ENCODE results near the gene BTBD1.
A peak's percentile ranks its signal among the peaks of the same experiment; 100 is the strongest.

Gene BTBD1

DNA sequence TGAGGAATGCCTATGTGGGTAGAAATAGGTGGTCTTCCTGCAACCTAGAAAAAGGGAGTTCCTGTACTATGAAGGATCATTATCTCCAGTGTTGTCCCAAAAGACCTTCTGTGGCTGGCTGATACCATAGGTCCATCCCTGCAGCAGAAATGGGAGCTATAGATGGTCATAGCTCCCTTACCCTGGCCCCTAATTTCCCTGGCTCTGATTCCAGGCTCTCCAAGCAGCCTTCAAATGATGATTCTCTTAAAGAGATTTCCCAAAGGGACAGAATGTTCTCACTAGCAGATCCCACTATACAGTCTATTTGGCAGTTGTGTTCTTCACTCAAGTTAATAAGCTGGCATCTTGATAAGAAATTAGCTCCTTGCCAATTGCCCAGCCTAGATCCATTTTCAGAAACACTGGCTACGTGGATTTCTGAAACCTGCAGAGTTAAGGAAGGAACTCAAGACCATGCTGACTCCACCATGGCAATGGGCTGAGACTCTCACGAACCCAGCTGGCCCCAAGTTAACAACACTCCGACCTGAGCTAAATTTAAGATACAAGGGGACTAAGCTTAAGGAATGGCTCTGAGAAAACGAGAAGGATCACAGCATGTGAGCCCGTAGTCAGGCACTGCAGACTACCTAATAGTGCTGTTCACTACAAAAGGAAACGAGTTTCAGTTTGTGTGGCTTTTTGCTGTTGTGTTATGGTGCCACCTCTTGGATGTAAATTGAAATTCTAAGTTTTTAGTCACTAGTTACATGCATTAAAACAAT is 67.0 kb downstream of the BTBD1 start:
- CTCF ChIA-PET: interaction anchor here (0.6 to 2.5 kb wide), 8 partner anchors 9 to 469 kb away, joined by 3 to 17 read pairs (median 3); no protein-coding TSS in a partner anchor
- TF ChIP-seq, protein P1, sequence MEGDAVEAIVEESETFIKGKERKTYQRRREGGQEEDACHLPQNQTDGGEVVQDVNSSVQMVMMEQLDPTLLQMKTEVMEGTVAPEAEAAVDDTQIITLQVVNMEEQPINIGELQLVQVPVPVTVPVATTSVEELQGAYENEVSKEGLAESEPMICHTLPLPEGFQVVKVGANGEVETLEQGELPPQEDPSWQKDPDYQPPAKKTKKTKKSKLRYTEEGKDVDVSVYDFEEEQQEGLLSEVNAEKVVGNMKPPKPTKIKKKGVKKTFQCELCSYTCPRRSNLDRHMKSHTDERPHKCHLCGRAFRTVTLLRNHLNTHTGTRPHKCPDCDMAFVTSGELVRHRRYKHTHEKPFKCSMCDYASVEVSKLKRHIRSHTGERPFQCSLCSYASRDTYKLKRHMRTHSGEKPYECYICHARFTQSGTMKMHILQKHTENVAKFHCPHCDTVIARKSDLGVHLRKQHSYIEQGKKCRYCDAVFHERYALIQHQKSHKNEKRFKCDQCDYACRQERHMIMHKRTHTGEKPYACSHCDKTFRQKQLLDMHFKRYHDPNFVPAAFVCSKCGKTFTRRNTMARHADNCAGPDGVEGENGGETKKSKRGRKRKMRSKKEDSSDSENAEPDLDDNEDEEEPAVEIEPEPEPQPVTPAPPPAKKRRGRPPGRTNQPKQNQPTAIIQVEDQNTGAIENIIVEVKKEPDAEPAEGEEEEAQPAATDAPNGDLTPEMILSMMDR (conservative IDR thresholded peaks at IDR 0.05; ENCODE audit: low read depth): peak; percentile 81
- no peak overlapping the region for H3K27ac ChIP-seq
- DNase-seq (ENCODE audit: low spot score): peak; percentile 60
- POLR2A ChIA-PET (ENCODE audit: low non-redundant PET): interaction anchor here (0.6 kb wide), 1 partner anchor 250 kb away, joined by 3 read pairs; no protein-coding TSS in a partner anchor

DNA sequence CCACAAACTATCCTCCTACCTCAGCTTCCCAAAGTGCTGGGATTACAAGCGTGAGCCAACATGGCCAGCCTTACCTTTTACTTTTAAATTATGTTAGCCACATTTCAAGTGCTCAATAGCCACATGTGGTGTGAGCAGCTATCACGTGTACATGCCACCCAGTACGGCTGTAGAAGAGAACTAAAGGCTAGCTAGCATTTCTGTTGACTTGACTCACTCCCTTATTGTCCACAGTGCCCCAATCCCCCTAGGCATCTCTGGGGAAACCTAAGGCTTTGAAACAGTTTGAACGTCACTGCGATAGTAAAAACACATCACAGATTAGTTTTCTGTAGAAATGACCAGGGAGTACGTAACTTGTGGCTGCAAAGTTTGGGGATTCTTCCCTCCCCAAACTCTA is 67.6 kb downstream of the BTBD1 start:
- ChIA-PET POLR2A (ENCODE audit: low non-redundant PET) (interaction anchor here (0.6 kb wide), 1 partner anchor 249 kb away, joined by 3 read pairs; no protein-coding TSS in a partner anchor), CTCF (interaction anchor here (0.6 to 2.5 kb wide), 4 partner anchors 9 to 433 kb away, joined by 3 to 17 read pairs (median 3); no protein-coding TSS in a partner anchor)
- DNase-seq (ENCODE audit: low spot score): no peak
- TF ChIP-seq, protein P1 (conservative IDR thresholded peaks at IDR 0.05; ENCODE audit: low read depth): no peak
- no peak overlapping the region for H3K27ac ChIP-seq

DNA sequence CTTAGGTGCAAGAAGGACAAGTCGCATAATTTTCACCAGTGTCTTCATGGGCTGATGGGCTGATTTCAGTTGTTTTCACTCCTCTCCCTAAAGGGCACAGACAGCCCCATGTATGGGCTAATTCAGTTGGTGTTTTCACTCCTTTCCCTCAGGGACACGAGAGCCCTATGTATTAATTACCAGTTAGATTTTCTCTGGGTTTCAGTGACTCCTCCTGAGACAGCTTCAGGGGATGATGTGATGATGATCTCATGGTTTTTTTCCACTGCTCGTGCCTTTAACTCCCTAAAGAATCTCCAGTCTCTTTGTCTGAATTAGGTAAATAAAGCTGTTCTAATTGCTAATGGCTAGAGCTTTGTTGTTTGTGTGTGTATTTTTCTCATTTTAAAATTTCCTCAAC is 71.1 kb downstream of the BTBD1 start:
- CTCF ChIA-PET: interaction anchor here (0.5 to 1.2 kb wide), 2 partner anchors 49 to 147 kb away, joined by 3 read pairs; no protein-coding TSS in a partner anchor
- TF ChIP-seq, protein P1 (conservative IDR thresholded peaks at IDR 0.05; ENCODE audit: low read depth): no peak
- POLR2A ChIA-PET (ENCODE audit: low non-redundant PET): interaction anchor here (0.5 kb wide), 1 partner anchor 59 kb away, joined by 3 read pairs; no protein-coding TSS in a partner anchor
- no peak overlapping the region for H3K27ac ChIP-seq
- DNase-seq (ENCODE audit: low spot score): no peak

DNA sequence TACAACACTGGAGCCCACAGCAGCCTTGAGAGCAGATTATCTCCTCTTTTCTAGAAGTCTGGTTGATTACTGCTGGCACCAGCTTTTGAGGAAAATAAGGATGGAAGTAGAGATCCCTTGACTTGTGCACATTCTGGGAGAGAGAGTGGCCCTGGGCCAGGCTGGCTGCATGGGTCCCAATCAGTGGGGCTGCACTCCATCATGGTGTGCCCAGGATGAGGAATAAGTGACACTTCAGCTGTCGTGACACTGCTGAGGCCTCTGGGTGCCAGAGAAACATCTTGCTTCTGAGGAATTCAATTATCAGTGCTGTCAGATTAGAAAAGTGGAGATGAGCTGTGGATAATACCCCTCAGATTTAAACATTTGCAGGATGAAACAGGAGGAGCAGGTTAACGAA is 72.0 kb downstream of the BTBD1 start:
- no peak overlapping the region for H3K27ac ChIP-seq
- ChIA-PET POLR2A (ENCODE audit: low non-redundant PET) (no interaction called here), CTCF (interaction anchor here (1.2 kb wide), 1 partner anchor 146 kb away, joined by 3 read pairs; no protein-coding TSS in a partner anchor)
- no peak for DNase-seq (ENCODE audit: low spot score)
- TF ChIP-seq, protein P1 (conservative IDR thresholded peaks at IDR 0.05; ENCODE audit: low read depth): no peak

DNA sequence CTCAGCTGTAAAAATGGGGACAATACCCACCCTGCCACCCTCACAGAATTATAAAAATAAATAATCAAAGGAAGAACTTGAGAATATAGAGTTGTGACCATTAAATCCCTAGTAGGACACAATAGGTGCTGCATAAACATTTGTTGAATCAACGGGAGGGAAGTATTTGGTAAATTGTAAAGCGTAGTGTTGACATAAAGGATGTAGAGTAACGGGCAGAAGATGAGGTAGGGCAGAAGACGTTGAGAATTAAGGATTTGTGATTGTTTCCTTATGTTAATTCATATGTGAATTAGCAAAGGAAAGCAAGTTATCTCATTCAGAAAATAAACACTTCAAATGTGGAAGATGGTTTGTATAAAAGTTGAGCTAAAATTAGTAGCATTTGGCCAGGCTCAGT is 73.9 kb downstream of the BTBD1 start:
- CTCF ChIA-PET: interaction anchor here (0.6 kb wide), 1 partner anchor 143 kb away, joined by 3 read pairs; no protein-coding TSS in a partner anchor

DNA sequence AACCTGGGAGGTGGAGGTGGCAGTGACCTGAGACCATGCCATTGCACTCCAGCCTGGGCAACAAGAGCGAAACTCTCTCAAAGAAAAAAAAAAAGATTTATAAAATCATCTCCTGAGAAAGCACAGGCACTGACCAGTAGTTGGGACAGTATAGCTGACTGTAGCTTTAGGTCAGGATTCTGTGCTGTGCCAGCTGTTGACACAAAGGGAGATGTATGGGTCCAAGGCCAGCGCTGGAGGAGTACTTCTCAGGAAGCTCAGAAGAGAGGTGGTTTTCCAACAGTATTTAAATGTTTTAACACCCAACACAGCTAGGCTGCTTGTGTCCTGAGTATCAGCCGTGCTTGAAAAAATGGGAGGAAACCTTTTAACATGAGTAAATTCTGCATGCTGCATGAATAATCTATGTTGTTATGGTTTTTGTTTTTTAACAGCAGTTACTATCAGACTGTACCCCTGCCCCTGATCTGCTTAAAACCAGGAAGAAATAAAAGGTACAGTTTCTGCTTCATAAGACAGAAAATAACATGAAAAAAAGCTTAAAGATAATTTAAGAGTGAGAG is 74.5 kb downstream of the BTBD1 start:
- TF ChIP-seq, protein P1 (conservative IDR thresholded peaks at IDR 0.05; ENCODE audit: low read depth): no peak
- POLR2A ChIA-PET (ENCODE audit: low non-redundant PET): no interaction called here
- CTCF ChIA-PET: no interaction called here
- no peak overlapping the region for H3K27ac ChIP-seq
- no peak for DNase-seq (ENCODE audit: low spot score)

More for the DNA sequence above, 73.9 kb downstream of the BTBD1 start:
- no peak for DNase-seq (ENCODE audit: low spot score)
- TF ChIP-seq, protein P1 (conservative IDR thresholded peaks at IDR 0.05; ENCODE audit: low read depth): no peak
- POLR2A ChIA-PET (ENCODE audit: low non-redundant PET): no interaction called here
- no peak overlapping the region for H3K27ac ChIP-seq
